Prostate gland (tissue), 2 donors: ENCODE measurements around the gene LRRC4C. TPM values are rescaled to one million over a fixed set of nuclear protein-coding genes. Genes with fewer than 3 reads are reported as not detected.

Experiments
- DNase-seq: peaks from one replicate; pipeline ENCODE4 v3.0.0-alpha.2; 2019; ENCODE audit warnings: low spot score
- H3K27ac ChIP-seq, 2 donors: fragments of 200-600 bp; sonication (generic); 2 replicates each; pipeline ENCODE4 v1.5.1; 2017 to 2019
- H3K27me3 ChIP-seq: fragments of 200-600 bp; sonication (generic); replicated peaks from 2 replicates; pipeline ENCODE4 v1.5.1; 2019; ENCODE audit not compliant: insufficient read depth
- H3K36me3 ChIP-seq, 2 donors: fragments of 200-600 bp; sonication (generic); 1 replicate in 1 of 2; 2 replicates in 1 of 2; pipeline versions ENCODE4 v1.5.1 to v1.8.1; 2017 to 2019
- H3K4me1 ChIP-seq: fragments of 200-600 bp; sonication (generic); replicated peaks from 2 replicates; pipeline ENCODE4 v1.5.1; 2019
- H3K4me3 ChIP-seq, 2 donors: fragments of 200-600 bp; sonication (generic); 2 replicates each; pipeline ENCODE4 v1.5.1; 2017 to 2019
- H3K9me3 ChIP-seq: fragments of 200-600 bp; sonication (generic); 2 replicates; pipeline ENCODE4 v1.5.1; 2017
- CTCF ChIP-seq, 4 experiments: fragments of 200-600 bp in 2 of 4; fragments of 450-650 bp in 2 of 4; sonication (generic) in 2 of 4; IDR thresholded peaks; 1 replicate in 3 of 4; 2 replicates in 1 of 4; pipeline ENCODE4 v1.5.1; 2016 to 2019; ENCODE audit warnings: antibody characterized with exemption in 4 of 4, mild to moderate bottlenecking in 2 of 4, moderate library complexity in 2 of 4
- POLR2A ChIP-seq: fragments of 450-650 bp; IDR thresholded peaks from one replicate; pipeline ENCODE4 v1.6.1; 2016; ENCODE audit warnings: antibody characterized with exemption, mild to moderate bottlenecking
- POLR2AphosphoS5 ChIP-seq: sonication (generic); formaldehyde crosslinking; IDR thresholded peaks from one replicate; pipeline ENCODE4 v1.6.1; 2017; ENCODE audit warnings: antibody characterized with exemption
- WGBS: methylation state at CpG from one replicate; pipeline ENCODE4 v1.1.5; 2018; 5-methylcytosine and 5-hydroxymethylcytosine counted together
- intact Hi-C: fragments of 100-400 bp; cut with DNase I; formaldehyde crosslinking; loops from one replicate; pipeline ENCODE4 v1.14.2; 2022
- total RNA-seq, 2 donors: library from RNA; depleted of rRNA; stranded (reverse); fragments of >200 nt; gene quantifications; one replicate each; pipeline ENCODE4 v1.1.0, GENCODE V29; 2016

Gene LRRC4C
- total RNA-seq, 2 donors from 2014 or later: 0.28 TPM; not detected in 1

GRCh38 chr11:40998920-40999319 is 460.5 kb downstream of the LRRC4C start:
- no peaks in the 10 kb centered on the region for H3K9me3 ChIP-seq
- H3K4me1 ChIP-seq: no peaks in the 10 kb centered on the region
- no peak for TF ChIP-seq POLR2A
- TF ChIP-seq CTCF (IDR thresholded peaks at IDR 0.05): no peak
- TF ChIP-seq POLR2AphosphoS5: no peak
- no peaks in the 10 kb centered on the region for H3K36me3 ChIP-seq
- no peak overlapping the region for H3K4me3 ChIP-seq
- no peak overlapping the region for H3K27ac ChIP-seq
- H3K27me3 ChIP-seq: no peaks in the 10 kb centered on the region
- no peak for DNase-seq
- WGBS: 33% methylated on average over 5 of the region's 5 CpGs
- intact Hi-C loops: no loop called here

GRCh38 chr11:40987776-40988435 is 471.5 kb downstream of the LRRC4C start:
- H3K4me1 ChIP-seq: no peaks in the 10 kb centered on the region
- H3K4me3 ChIP-seq: no peak overlapping the region
- DNase-seq: no peak
- TF ChIP-seq CTCF (IDR thresholded peaks at IDR 0.05) (no peak), POLR2A (no peak), POLR2AphosphoS5 (no peak)
- H3K36me3 ChIP-seq: no peaks in the 10 kb centered on the region
- no peak overlapping the region for H3K27ac ChIP-seq
- 55% methylated on average over 1 of the region's 1 CpG for WGBS
- H3K9me3 ChIP-seq: no peaks in the 10 kb centered on the region
- intact Hi-C loops: no loop called here
- no peaks in the 10 kb centered on the region for H3K27me3 ChIP-seq

DNA sequence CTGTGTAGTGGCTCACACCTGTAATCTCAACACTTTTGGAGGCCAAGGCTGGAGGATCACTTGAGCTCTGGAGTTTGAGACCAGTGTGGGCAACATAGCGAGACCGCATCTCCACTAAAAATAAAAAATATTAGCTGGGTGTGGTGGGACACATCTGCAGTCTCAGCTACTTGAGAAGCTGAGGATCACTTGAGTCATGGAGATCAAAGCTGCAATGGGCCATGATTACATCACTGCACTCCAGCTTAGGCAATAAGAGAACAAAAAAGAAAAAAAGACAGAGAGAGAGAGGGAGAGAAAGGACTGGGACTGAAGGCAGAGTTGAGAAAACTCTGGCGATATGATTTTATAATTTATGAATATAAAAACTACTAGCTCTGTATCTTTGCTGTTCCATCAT is 473.1 kb downstream of the LRRC4C start:
- no peak overlapping the region for H3K27ac ChIP-seq
- H3K27me3 ChIP-seq: no peaks in the 10 kb centered on the region
- TF ChIP-seq POLR2AphosphoS5: no peak
- TF ChIP-seq POLR2A: no peak
- TF ChIP-seq CTCF (IDR thresholded peaks at IDR 0.05): no peak
- no peaks in the 10 kb centered on the region for H3K9me3 ChIP-seq
- intact Hi-C loops: no loop called here
- DNase-seq: no peak
- 92% methylated on average over 3 of the region's 3 CpGs for WGBS
- H3K36me3 ChIP-seq: no peaks in the 10 kb centered on the region
- H3K4me1 ChIP-seq: no peaks in the 10 kb centered on the region
- no peak overlapping the region for H3K4me3 ChIP-seq

DNA sequence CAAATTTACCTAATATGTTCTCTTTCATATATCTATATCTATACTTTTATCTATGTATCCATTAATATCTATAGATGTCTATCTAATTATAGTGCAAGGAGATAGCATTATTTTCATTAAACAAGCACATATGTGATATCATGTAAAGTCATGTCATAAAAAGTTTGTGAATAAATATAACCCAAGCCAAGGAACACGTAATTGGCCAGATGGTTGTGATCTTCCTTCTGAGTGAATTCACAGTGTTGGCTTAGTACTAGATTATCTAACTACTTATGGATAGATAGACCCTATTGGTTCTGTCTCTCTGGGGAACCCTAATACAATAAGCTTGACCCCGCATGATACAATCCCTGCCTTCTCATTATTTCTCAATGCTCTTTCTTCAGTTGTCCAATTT is 484.4 kb downstream of the LRRC4C start:
- no peak overlapping the region for H3K4me3 ChIP-seq

More for the DNA sequence above, 484.4 kb downstream of the LRRC4C start:
- Histone ChIP-seq H3K27ac (no peak overlapping the region), H3K36me3 (no peaks in the 10 kb centered on the region), H3K27me3 (no peaks in the 10 kb centered on the region), H3K9me3 (no peaks in the 10 kb centered on the region), H3K4me1 (no peaks in the 10 kb centered on the region)
- no peak for DNase-seq
- TF ChIP-seq POLR2A (no peak), POLR2AphosphoS5 (no peak), CTCF (IDR thresholded peaks at IDR 0.05) (no peak)
- intact Hi-C loops: no loop called here
- WGBS: 82% methylated on average over 2 of the region's 2 CpGs
